ENCODE data around the gene ANKRD30A.
"Not testable (repeated sequence)": the region's sequence is repeated elsewhere in the genome, so short reads cannot be mapped to it uniquely, and the experiment has no call there.

Gene ANKRD30A, protein sequence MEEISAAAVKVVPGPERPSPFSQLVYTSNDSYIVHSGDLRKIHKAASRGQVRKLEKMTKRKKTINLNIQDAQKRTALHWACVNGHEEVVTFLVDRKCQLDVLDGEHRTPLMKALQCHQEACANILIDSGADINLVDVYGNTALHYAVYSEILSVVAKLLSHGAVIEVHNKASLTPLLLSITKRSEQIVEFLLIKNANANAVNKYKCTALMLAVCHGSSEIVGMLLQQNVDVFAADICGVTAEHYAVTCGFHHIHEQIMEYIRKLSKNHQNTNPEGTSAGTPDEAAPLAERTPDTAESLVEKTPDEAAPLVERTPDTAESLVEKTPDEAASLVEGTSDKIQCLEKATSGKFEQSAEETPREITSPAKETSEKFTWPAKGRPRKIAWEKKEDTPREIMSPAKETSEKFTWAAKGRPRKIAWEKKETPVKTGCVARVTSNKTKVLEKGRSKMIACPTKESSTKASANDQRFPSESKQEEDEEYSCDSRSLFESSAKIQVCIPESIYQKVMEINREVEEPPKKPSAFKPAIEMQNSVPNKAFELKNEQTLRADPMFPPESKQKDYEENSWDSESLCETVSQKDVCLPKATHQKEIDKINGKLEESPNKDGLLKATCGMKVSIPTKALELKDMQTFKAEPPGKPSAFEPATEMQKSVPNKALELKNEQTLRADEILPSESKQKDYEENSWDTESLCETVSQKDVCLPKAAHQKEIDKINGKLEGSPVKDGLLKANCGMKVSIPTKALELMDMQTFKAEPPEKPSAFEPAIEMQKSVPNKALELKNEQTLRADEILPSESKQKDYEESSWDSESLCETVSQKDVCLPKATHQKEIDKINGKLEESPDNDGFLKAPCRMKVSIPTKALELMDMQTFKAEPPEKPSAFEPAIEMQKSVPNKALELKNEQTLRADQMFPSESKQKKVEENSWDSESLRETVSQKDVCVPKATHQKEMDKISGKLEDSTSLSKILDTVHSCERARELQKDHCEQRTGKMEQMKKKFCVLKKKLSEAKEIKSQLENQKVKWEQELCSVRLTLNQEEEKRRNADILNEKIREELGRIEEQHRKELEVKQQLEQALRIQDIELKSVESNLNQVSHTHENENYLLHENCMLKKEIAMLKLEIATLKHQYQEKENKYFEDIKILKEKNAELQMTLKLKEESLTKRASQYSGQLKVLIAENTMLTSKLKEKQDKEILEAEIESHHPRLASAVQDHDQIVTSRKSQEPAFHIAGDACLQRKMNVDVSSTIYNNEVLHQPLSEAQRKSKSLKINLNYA (N-terminal part only)

DNA sequence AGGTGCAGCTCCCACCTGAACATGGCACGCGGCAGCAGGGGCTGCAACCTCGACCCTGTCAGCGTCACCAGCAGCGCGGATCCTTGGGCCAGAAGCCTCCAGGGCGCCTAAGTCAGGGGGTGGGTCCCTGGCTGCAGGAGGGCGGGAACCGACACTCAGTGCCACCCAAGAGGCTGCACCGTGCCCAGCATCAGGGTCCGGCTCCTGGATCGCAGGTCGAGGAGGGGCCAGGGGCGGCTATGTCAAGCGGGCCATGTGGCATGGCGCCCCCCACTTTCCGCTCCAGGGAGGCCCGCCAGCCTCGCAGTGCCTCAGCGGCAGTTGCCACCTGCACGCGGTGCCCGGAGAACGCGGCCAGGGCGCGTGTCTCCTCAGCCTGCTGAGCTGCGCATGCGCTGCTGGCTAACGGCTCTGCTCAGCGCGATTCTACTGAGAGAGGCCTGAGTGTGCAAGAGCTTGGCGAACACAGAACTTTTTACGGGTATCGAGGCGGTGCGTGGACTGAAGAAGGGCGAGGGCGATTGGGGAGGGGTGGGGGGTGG is at the start of gene ANKRD30A:
ANKRD30A (plus strand) TSS at position 408 of the 542 bp plus-strand sequence. CDS start 190 bp downstream, outside the sequence.
- no peaks in the 10 kb centered on the region for H3K79me2 ChIP-seq (ENCODE audit: insufficient read depth, low read depth)
- TF ChIP-seq, protein P1, sequence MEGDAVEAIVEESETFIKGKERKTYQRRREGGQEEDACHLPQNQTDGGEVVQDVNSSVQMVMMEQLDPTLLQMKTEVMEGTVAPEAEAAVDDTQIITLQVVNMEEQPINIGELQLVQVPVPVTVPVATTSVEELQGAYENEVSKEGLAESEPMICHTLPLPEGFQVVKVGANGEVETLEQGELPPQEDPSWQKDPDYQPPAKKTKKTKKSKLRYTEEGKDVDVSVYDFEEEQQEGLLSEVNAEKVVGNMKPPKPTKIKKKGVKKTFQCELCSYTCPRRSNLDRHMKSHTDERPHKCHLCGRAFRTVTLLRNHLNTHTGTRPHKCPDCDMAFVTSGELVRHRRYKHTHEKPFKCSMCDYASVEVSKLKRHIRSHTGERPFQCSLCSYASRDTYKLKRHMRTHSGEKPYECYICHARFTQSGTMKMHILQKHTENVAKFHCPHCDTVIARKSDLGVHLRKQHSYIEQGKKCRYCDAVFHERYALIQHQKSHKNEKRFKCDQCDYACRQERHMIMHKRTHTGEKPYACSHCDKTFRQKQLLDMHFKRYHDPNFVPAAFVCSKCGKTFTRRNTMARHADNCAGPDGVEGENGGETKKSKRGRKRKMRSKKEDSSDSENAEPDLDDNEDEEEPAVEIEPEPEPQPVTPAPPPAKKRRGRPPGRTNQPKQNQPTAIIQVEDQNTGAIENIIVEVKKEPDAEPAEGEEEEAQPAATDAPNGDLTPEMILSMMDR (conservative IDR thresholded peaks at IDR 0.05; ENCODE audit: low read depth, low read length): no peak

GRCh38 chr10:37076083-37076482 is 49.3 kb upstream of the ANKRD30A start:
- not testable (repeated sequence) for H2AFZ ChIP-seq (ENCODE audit: low read depth); H3K27ac ChIP-seq; H4K20me1 ChIP-seq (ENCODE audit: insufficient read depth); H3K4me3 ChIP-seq (IDR thresholded peaks at IDR 0.05; ENCODE audit: insufficient read depth, low read depth, low read length); H3K36me3 ChIP-seq (ENCODE audit: insufficient read depth); H3K9ac ChIP-seq; H3K79me2 ChIP-seq (ENCODE audit: insufficient read depth, low read depth); H3K4me2 ChIP-seq; H3K27me3 ChIP-seq (ENCODE audit: insufficient read depth, low read depth); H3K4me1 ChIP-seq (ENCODE audit: low read depth, poor library complexity, severe bottlenecking)

More for the DNA sequence above, at the start of gene ANKRD30A:
- no peak within 1 kb of the TSS for H3K4me3 ChIP-seq (IDR thresholded peaks at IDR 0.05; ENCODE audit: insufficient read depth, low read depth, low read length)
- no peak within 1 kb of the TSS for H2AFZ ChIP-seq (ENCODE audit: low read depth)
- H3K27me3 ChIP-seq (ENCODE audit: insufficient read depth, low read depth): no peaks in the 10 kb centered on the region
- no peaks in the 10 kb centered on the region for H4K20me1 ChIP-seq (ENCODE audit: insufficient read depth)
- H3K36me3 ChIP-seq (ENCODE audit: insufficient read depth): no peaks in the 10 kb centered on the region
- no peak within 1 kb of the TSS for H3K27ac ChIP-seq
- H3K9ac ChIP-seq: no peak within 1 kb of the TSS
- H3K4me2 ChIP-seq: no peak within 1 kb of the TSS
- H3K4me1 ChIP-seq (ENCODE audit: low read depth, poor library complexity, severe bottlenecking): no peaks in the 10 kb centered on the region

DNA sequence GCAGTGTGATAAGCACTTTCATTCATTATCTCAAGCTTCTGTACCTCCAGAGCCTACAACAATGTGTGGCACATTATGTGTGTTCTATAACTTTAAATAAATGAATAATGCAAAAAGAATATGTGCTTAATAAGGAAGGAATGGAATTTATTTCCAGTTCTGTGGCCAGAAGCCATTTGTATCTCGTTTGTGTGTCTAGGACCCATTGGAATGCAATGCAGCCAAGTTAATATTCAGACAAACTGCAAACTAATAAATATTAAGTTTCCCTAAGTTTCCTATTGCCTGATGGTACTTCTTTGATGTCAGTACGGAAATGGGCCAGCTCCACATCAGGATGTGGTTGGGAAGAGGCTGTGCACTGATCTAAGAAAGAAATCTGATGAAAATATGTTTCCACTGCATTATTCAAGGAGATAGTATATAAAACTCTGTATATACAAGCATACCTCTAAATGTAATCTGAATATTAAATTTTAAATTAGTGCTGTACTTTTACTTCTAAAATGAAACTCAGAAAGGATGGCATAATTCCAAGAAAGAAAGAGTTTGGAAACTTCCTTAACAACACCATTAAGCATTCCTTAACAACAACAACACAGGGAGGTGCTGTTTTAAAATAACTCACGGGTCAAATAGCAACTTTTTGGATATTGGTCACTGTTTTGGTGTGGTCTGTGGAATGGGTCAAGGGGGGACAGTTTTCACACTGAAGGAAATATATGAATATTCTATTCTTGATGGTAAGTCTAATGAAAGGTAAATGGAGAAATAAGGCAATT is 29.4 kb upstream of the ANKRD30A start:
- no peak overlapping the region for H3K4me3 ChIP-seq (IDR thresholded peaks at IDR 0.05; ENCODE audit: insufficient read depth, low read depth, low read length)
- H3K4me2 ChIP-seq: no peak overlapping the region
- H3K27me3 ChIP-seq (ENCODE audit: insufficient read depth, low read depth): no peaks in the 10 kb centered on the region
- no peak overlapping the region for H3K27ac ChIP-seq
- no peaks in the 10 kb centered on the region for H4K20me1 ChIP-seq (ENCODE audit: insufficient read depth)
- TF ChIP-seq, protein P1 (conservative IDR thresholded peaks at IDR 0.05; ENCODE audit: low read depth, low read length): no peak
- H3K9ac ChIP-seq: no peak overlapping the region
- no peaks in the 10 kb centered on the region for H3K79me2 ChIP-seq (ENCODE audit: insufficient read depth, low read depth)
- no peak overlapping the region for H2AFZ ChIP-seq (ENCODE audit: low read depth)
- no peaks in the 10 kb centered on the region for H3K4me1 ChIP-seq (ENCODE audit: low read depth, poor library complexity, severe bottlenecking)
- H3K36me3 ChIP-seq (ENCODE audit: insufficient read depth): no peaks in the 10 kb centered on the region

- Histone ChIP-seq H3K9ac (no peak overlapping the region), H3K4me3 (IDR thresholded peaks at IDR 0.05; ENCODE audit: insufficient read depth, low read depth, low read length) (no peak overlapping the region), H3K27me3 (ENCODE audit: insufficient read depth, low read depth) (no peaks in the 10 kb centered on the region), H3K4me1 (ENCODE audit: low read depth, poor library complexity, severe bottlenecking) (no peaks in the 10 kb centered on the region), H3K36me3 (ENCODE audit: insufficient read depth) (no peaks in the 10 kb centered on the region), H3K4me2 (no peak overlapping the region), H3K27ac (no peak overlapping the region), H3K79me2 (ENCODE audit: insufficient read depth, low read depth) (no peaks in the 10 kb centered on the region), H2AFZ (ENCODE audit: low read depth) (no peak overlapping the region), H4K20me1 (ENCODE audit: insufficient read depth) (no peaks in the 10 kb centered on the region)
- TF ChIP-seq, protein P1 (conservative IDR thresholded peaks at IDR 0.05; ENCODE audit: low read depth, low read length): no peak
These were observed 24.1 kb upstream of the ANKRD30A start for GRCh38 chr10:37101261-37101660.

All from KMS-11 (cell line).